ENCODE data around the gene MYO1H. TPM values are rescaled to one million over a fixed set of nuclear protein-coding genes. Genes with fewer than 3 reads are reported as not detected.

Gene MYO1H
- total RNA-seq, 1 donor = not detected

GRCh38 chr12:109477963-109478315, 130.2 kb downstream of the MYO1H start:
- peak overlapping the region; percentile 99 for H3K4me2 ChIP-seq (ENCODE audit: insufficient read depth, low read length)
- peak overlapping the region; percentile 99 for H3K27ac ChIP-seq (ENCODE audit: low read depth, low read length)
- peaks cover 13% of the 10 kb centered on the region for H3K36me3 ChIP-seq (ENCODE audit: insufficient read depth, low read length)
- no peaks in the 10 kb centered on the region for H3K9me3 ChIP-seq (ENCODE audit: low read depth, low read length)
- peak overlapping the region; percentile 99 for H3K4me3 ChIP-seq (ENCODE audit: insufficient read depth, low read length)
- peaks cover 24% of the 10 kb centered on the region for H4K20me1 ChIP-seq (ENCODE audit: insufficient read depth, low read length)
- peaks cover 38% of the 10 kb centered on the region for H3K4me1 ChIP-seq (ENCODE audit: insufficient read depth, low read length)
- TF ChIP-seq, protein P1, sequence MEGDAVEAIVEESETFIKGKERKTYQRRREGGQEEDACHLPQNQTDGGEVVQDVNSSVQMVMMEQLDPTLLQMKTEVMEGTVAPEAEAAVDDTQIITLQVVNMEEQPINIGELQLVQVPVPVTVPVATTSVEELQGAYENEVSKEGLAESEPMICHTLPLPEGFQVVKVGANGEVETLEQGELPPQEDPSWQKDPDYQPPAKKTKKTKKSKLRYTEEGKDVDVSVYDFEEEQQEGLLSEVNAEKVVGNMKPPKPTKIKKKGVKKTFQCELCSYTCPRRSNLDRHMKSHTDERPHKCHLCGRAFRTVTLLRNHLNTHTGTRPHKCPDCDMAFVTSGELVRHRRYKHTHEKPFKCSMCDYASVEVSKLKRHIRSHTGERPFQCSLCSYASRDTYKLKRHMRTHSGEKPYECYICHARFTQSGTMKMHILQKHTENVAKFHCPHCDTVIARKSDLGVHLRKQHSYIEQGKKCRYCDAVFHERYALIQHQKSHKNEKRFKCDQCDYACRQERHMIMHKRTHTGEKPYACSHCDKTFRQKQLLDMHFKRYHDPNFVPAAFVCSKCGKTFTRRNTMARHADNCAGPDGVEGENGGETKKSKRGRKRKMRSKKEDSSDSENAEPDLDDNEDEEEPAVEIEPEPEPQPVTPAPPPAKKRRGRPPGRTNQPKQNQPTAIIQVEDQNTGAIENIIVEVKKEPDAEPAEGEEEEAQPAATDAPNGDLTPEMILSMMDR (IDR thresholded peaks at IDR 0.05; ENCODE audit: extremely low read depth, low read depth, low read length) = no peak
- peak overlapping the region; percentile 98 for H2AFZ ChIP-seq (ENCODE audit: low read length)
- peaks cover 84% of the 10 kb centered on the region for H3K79me2 ChIP-seq (ENCODE audit: insufficient read depth, low read length)
- DNase-seq (ENCODE audit: insufficient read length, low spot score, missing footprints) = no peak
- no peaks in the 10 kb centered on the region for H3K27me3 ChIP-seq (ENCODE audit: insufficient read depth, low read length)

DNA sequence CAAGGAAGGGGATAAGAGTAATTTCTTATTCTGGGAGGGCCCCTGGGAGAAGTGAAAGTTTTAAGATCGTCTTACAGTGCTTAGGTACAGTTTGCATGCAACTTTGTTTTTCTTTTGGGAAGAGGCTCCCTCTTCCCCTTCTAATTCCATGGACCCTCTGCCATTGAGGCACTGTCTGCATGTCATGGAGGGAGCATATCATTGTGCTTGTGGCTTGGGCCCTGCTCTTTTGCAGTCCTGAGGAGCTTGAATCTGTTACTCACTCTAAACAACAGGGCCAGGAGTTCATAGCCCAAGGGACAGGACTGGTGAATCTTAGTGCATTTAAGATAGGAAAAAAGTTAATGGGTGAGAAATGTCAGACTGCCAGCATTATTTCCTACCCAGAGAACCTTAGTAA, 132.1 kb downstream of the MYO1H start:
- peaks cover 15% of the 10 kb centered on the region for H4K20me1 ChIP-seq (ENCODE audit: insufficient read depth, low read length)
- no peak overlapping the region for H3K27ac ChIP-seq (ENCODE audit: low read depth, low read length)
- H3K36me3 ChIP-seq (ENCODE audit: insufficient read depth, low read length) = peaks cover 20% of the 10 kb centered on the region
- H3K27me3 ChIP-seq (ENCODE audit: insufficient read depth, low read length) = no peaks in the 10 kb centered on the region
- H3K4me2 ChIP-seq (ENCODE audit: insufficient read depth, low read length) = no peak overlapping the region
- peaks cover 32% of the 10 kb centered on the region for H3K4me1 ChIP-seq (ENCODE audit: insufficient read depth, low read length)
- no peak for DNase-seq (ENCODE audit: insufficient read length, low spot score, missing footprints)
- peaks cover 65% of the 10 kb centered on the region for H3K79me2 ChIP-seq (ENCODE audit: insufficient read depth, low read length)
- no peak overlapping the region for H3K4me3 ChIP-seq (ENCODE audit: insufficient read depth, low read length)
- no peak overlapping the region for H2AFZ ChIP-seq (ENCODE audit: low read length)
- no peaks in the 10 kb centered on the region for H3K9me3 ChIP-seq (ENCODE audit: low read depth, low read length)
- TF ChIP-seq, protein P1 (IDR thresholded peaks at IDR 0.05; ENCODE audit: extremely low read depth, low read depth, low read length) = no peak

DNA sequence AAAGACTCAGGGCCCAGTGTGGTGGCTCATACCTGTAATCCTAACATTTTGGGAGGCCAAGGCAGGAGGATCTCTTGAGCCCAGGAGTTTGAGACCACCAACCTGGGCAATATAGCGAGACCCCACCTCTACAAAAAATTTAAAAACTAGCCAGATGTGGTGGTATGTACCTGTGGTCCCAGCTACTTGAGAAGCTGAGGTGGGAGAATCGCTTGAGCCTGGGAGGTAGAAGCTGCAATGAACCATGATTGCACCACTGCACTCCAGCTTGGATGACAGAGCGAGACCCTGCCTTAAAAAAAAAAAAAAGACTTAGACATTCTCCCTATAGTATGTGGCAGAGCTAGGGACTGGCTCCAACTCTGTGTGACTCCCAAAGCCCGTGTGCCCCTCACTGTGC, 132.7 kb downstream of the MYO1H start:
- Histone ChIP-seq H3K4me3 (ENCODE audit: insufficient read depth, low read length) (no peak overlapping the region), H3K27me3 (ENCODE audit: insufficient read depth, low read length) (no peaks in the 10 kb centered on the region), H2AFZ (ENCODE audit: low read length) (no peak overlapping the region), H3K36me3 (ENCODE audit: insufficient read depth, low read length) (peaks cover 26% of the 10 kb centered on the region), H3K9me3 (ENCODE audit: low read depth, low read length) (no peaks in the 10 kb centered on the region), H3K4me2 (ENCODE audit: insufficient read depth, low read length) (no peak overlapping the region), H3K79me2 (ENCODE audit: insufficient read depth, low read length) (peaks cover 59% of the 10 kb centered on the region), H3K4me1 (ENCODE audit: insufficient read depth, low read length) (peaks cover 26% of the 10 kb centered on the region), H3K27ac (ENCODE audit: low read depth, low read length) (no peak overlapping the region), H4K20me1 (ENCODE audit: insufficient read depth, low read length) (peaks cover 11% of the 10 kb centered on the region)
- TF ChIP-seq, protein P1 (IDR thresholded peaks at IDR 0.05; ENCODE audit: extremely low read depth, low read depth, low read length) = no peak
- no peak for DNase-seq (ENCODE audit: insufficient read length, low spot score, missing footprints)

DNA sequence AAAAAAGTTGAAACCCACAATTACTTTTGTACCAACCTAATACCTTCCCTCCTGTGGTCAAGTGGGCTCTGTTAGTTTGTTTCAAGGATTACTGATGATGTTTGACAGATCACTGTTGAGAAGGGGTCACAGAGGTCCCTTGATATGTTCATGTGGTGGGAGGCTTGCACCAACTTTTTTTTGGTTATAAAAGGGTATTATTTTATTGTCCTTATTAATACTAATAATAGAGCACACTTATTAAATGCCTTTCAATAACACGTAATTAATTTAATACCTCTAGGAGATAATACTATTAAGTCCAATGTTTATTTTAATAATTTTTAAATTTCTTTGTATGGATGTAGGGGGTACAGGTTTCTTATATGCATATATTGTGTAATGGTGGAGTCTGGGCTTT, 134.2 kb downstream of the MYO1H start:
- peaks cover 41% of the 10 kb centered on the region for H3K36me3 ChIP-seq (ENCODE audit: insufficient read depth, low read length)
- no peaks in the 10 kb centered on the region for H4K20me1 ChIP-seq (ENCODE audit: insufficient read depth, low read length)
- no peak overlapping the region for H3K4me2 ChIP-seq (ENCODE audit: insufficient read depth, low read length)
- TF ChIP-seq, protein P1 (IDR thresholded peaks at IDR 0.05; ENCODE audit: extremely low read depth, low read depth, low read length) = no peak
- H2AFZ ChIP-seq (ENCODE audit: low read length) = no peak overlapping the region
- H3K79me2 ChIP-seq (ENCODE audit: insufficient read depth, low read length) = peaks cover 44% of the 10 kb centered on the region
- H3K9me3 ChIP-seq (ENCODE audit: low read depth, low read length) = no peaks in the 10 kb centered on the region
- H3K27me3 ChIP-seq (ENCODE audit: insufficient read depth, low read length) = no peaks in the 10 kb centered on the region
- H3K27ac ChIP-seq (ENCODE audit: low read depth, low read length) = no peak overlapping the region
- H3K4me1 ChIP-seq (ENCODE audit: insufficient read depth, low read length) = peaks cover 13% of the 10 kb centered on the region
- no peak for DNase-seq (ENCODE audit: insufficient read length, low spot score, missing footprints)
- no peak overlapping the region for H3K4me3 ChIP-seq (ENCODE audit: insufficient read depth, low read length)
